HepG2 (cell line): ENCODE measurements around the gene BRD2. TPM values are rescaled to one million over a fixed set of nuclear protein-coding genes. Genes with fewer than 3 reads are reported as not detected.

Experiments used
- ARHGAP35 ChIP-seq: sonication (generic); formaldehyde crosslinking; IDR thresholded peaks from 2 replicates; pipeline ENCODE4 v1.9.0; 2022; ENCODE audit warnings: mild to moderate bottlenecking, inconsistent platforms, moderate library complexity, missing genetic modification reagents, borderline replicate concordance
- BCL6 ChIP-seq: IDR thresholded peaks from 2 replicates; pipeline ENCODE4 v1.6.1; 2016; ENCODE audit warnings: missing genetic modification reagents, missing compliant biosample characterization
- EED ChIP-seq: sonication (generic); formaldehyde crosslinking; IDR thresholded peaks from 2 replicates; pipeline ENCODE4 v1.5.0; 2020; ENCODE audit warnings: mild to moderate bottlenecking, missing genetic modification reagents
- EHMT2 ChIP-seq: fragments of 200-600 bp; sonication (generic); IDR thresholded peaks from 2 replicates; pipeline ENCODE4 v1.7.0; 2017; ENCODE audit warnings: antibody characterized with exemption, low read depth, low read length, borderline replicate concordance
- HDAC6 ChIP-seq: fragments of 200-600 bp; sonication (generic); IDR thresholded peaks from 2 replicates; pipeline ENCODE4 v1.7.0; 2017; ENCODE audit warnings: mild to moderate bottlenecking, antibody characterized with exemption, low read length, low read depth
- HIVEP1 ChIP-seq: sonication (generic); formaldehyde crosslinking; IDR thresholded peaks from 2 replicates; pipeline ENCODE4 v1.4.0; 2020; ENCODE audit warnings: mild to moderate bottlenecking, missing genetic modification reagents
- HNRNPLL ChIP-seq: fragments of 200-400 bp; formaldehyde crosslinking; IDR thresholded peaks from 2 replicates; pipeline ENCODE4 v1.6.1; 2017; ENCODE audit warnings: mild to moderate bottlenecking, low read depth, low read length; ENCODE audit not compliant: poor library complexity, severe bottlenecking
- KDM4B ChIP-seq: sonication (generic); formaldehyde crosslinking; IDR thresholded peaks from 2 replicates; pipeline ENCODE4 v1.4.0; 2020; ENCODE audit warnings: missing genetic modification reagents
- KLF11 ChIP-seq: IDR thresholded peaks from 2 replicates; pipeline ENCODE4 v1.6.1; 2016; ENCODE audit warnings: missing compliant biosample characterization
- MAFK ChIP-seq, 2 experiments: IDR thresholded peaks in 1 of 2; conservative IDR thresholded peaks in 1 of 2; 2 replicates each; pipeline ENCODE4 v1.6.1; 2011; ENCODE audit warnings: improper control_type of control experiment in 2 of 2, low read length in 2 of 2
- NR2C2 ChIP-seq: sonication (generic); formaldehyde crosslinking; IDR thresholded peaks from 2 replicates; pipeline ENCODE4 v1.4.0; 2020; ENCODE audit warnings: missing genetic modification reagents, mild to moderate bottlenecking, moderate library complexity, borderline replicate concordance
- NR2F1 ChIP-seq, 2 experiments: fragments of 450-650 bp in 1 of 2; formaldehyde crosslinking in 1 of 2; IDR thresholded peaks; 2 replicates each; pipeline versions ENCODE4 v1.5.0 to v1.6.1; 2016 to 2020; ENCODE audit warnings: mild to moderate bottlenecking in 1 of 2, missing compliant biosample characterization in 1 of 2, missing genetic modification reagents in 1 of 2, moderate library complexity in 1 of 2
- NR2F6 ChIP-seq, 2 experiments: IDR thresholded peaks; 2 replicates each; pipeline ENCODE4 v1.6.1; 2016; ENCODE audit warnings: antibody characterized with exemption in 1 of 2, mild to moderate bottlenecking in 1 of 2
- PAXIP1 ChIP-seq: sonication (generic); formaldehyde crosslinking; conservative IDR thresholded peaks from 2 replicates; pipeline ENCODE4 v1.4.0; 2020; ENCODE audit warnings: mild to moderate bottlenecking, missing genetic modification reagents, moderate library complexity
- SATB2 ChIP-seq: sonication (generic); formaldehyde crosslinking; IDR thresholded peaks from 2 replicates; pipeline ENCODE4 v1.5.0; 2020; ENCODE audit warnings: missing genetic modification reagents
- TBL1XR1 ChIP-seq: fragments of 150-350 bp; IDR thresholded peaks from 2 replicates; pipeline ENCODE4 v1.6.1; 2014; ENCODE audit warnings: borderline replicate concordance, low read length; ENCODE audit not compliant: partially characterized antibody
- TCF7 ChIP-seq: sonication (generic); IDR thresholded peaks from 2 replicates; pipeline ENCODE4 v1.6.1; 2016; ENCODE audit warnings: antibody characterized with exemption, low read depth
- ZGPAT ChIP-seq: IDR thresholded peaks from 2 replicates; pipeline ENCODE4 v1.6.1; 2016; ENCODE audit warnings: mild to moderate bottlenecking
- ZNF253 ChIP-seq: sonication (generic); formaldehyde crosslinking; IDR thresholded peaks from 2 replicates; pipeline ENCODE4 v1.8.0; 2022; ENCODE audit warnings: mild to moderate bottlenecking, missing genetic modification reagents, borderline replicate concordance
- ZNF350 ChIP-seq: sonication (generic); formaldehyde crosslinking; IDR thresholded peaks from 2 replicates; pipeline ENCODE4 v1.4.0; 2020; ENCODE audit warnings: mild to moderate bottlenecking, low read depth, missing genetic modification reagents, borderline replicate concordance
- ZNF816 ChIP-seq: sonication (generic); formaldehyde crosslinking; IDR thresholded peaks from 2 replicates; pipeline ENCODE4 v1.8.0; 2022; ENCODE audit warnings: missing genetic modification reagents, mild to moderate bottlenecking, borderline replicate concordance
- polyA plus RNA-seq, 8 experiments: library from polyadenylated mRNA; depleted of rRNA in 3 of 8; stranded (reverse) in 7 of 8; unstranded in 1 of 8; fragments of >200 nt; fragmentation: Illumina TruSeq in 4 of 8; extraction: Trizol in 4 of 8; gene quantifications; 2 replicates each; pipeline versions ENCODE4 v1.2.1 to v1.2.3, GENCODE V29; 2011 to 2016; ENCODE audit warnings: low read depth in 4 of 8, missing spikeins in 1 of 8, mixed read lengths in 1 of 8; ENCODE audit not compliant: insufficient read depth in 1 of 8
- total RNA-seq, 5 experiments: library from RNA; depleted of rRNA; stranded (reverse); fragments of >200 nt; fragmentation: Illumina TruSeq; extraction: Trizol; gene quantifications; 2 replicates each; pipeline ENCODE4 v1.2.3, GENCODE V29; 2016; ENCODE audit warnings: low read depth in 1 of 5
- TF ChIP-seq, protein P1 (sequence below): sonication (generic); formaldehyde crosslinking; IDR thresholded peaks from 2 replicates; pipeline ENCODE4 v1.4.0; 2020; ENCODE audit warnings: missing genetic modification reagents

The BRD2 gene
- total and polyA plus RNA-seq, 2 of the 13 experiments (the other 11 are each of a cell fraction or from before 2014, with no cell fraction given) = 143 to 202 TPM

GRCh38 chr6:32972353-32973143 lies 4.2 kb downstream of the BRD2 start (continued):
- no peak for TF ChIP-seq TBL1XR1
- no peak for TF ChIP-seq NR2C2
- no peak for TF ChIP-seq KLF11 (CRISPR knock-in tag)
- peak; percentile 89; the same call in 1 of the 2 replicates for TF ChIP-seq ZNF816 (CRISPR knock-in tag)
- peak; percentile 14 for TF ChIP-seq HIVEP1 (CRISPR knock-in tag)
- no peak; the same call in 1 of the 2 replicates for TF ChIP-seq EED (CRISPR knock-in tag)
- 0 out of 2 replicates have a peak, but pooled peaks have one; percentile 56 for TF ChIP-seq HDAC6
- no peak; the same call in 1 of the 2 replicates for TF ChIP-seq SATB2 (CRISPR knock-in tag)
- TF ChIP-seq, protein P1, sequence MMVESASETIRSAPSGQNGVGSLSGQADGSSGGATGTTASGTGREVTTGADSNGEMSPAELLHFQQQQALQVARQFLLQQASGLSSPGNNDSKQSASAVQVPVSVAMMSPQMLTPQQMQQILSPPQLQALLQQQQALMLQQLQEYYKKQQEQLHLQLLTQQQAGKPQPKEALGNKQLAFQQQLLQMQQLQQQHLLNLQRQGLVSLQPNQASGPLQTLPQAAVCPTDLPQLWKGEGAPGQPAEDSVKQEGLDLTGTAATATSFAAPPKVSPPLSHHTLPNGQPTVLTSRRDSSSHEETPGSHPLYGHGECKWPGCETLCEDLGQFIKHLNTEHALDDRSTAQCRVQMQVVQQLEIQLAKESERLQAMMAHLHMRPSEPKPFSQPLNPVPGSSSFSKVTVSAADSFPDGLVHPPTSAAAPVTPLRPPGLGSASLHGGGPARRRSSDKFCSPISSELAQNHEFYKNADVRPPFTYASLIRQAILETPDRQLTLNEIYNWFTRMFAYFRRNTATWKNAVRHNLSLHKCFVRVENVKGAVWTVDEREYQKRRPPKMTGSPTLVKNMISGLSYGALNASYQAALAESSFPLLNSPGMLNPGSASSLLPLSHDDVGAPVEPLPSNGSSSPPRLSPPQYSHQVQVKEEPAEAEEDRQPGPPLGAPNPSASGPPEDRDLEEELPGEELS (CRISPR knock-in tag) = no peak
- no peak for TF ChIP-seq MAFK (conservative IDR thresholded peaks at IDR 0.05 in 1 of 2, IDR thresholded peaks at IDR 0.05 in 1 of 2; ENCODE audit: low read length in 2 of 2)
- TF ChIP-seq PAXIP1 (CRISPR knock-in tag) = no peak
- no peak for TF ChIP-seq NR2F1 (CRISPR knock-in tag; IDR thresholded peaks at IDR 0.05)
- peak; percentile 60; the same call in 1 of the 2 replicates for TF ChIP-seq ARHGAP35 (CRISPR knock-in tag)
- no peak for TF ChIP-seq BCL6 (CRISPR knock-in tag)
- TF ChIP-seq ZNF350 (CRISPR knock-in tag) = no peak
- TF ChIP-seq ZGPAT (CRISPR knock-in tag) = peak; percentile 8; the same call in 1 of the 2 replicates
- TF ChIP-seq EHMT2 = no peak
- TF ChIP-seq HNRNPLL = peak; percentile 37
- no peak for TF ChIP-seq NR2F6 (IDR thresholded peaks at IDR 0.05)
- no peak for TF ChIP-seq NR2F6 (CRISPR knock-in tag; IDR thresholded peaks at IDR 0.05)
- TF ChIP-seq ZNF253 (CRISPR knock-in tag) = no peak
- TF ChIP-seq TCF7 = no peak
- TF ChIP-seq KDM4B (CRISPR knock-in tag) = no peak
